Putamen (tissue), 1 donor: ENCODE results near the gene CUEDC2.

Source experiments
- DNase-seq: peaks from one replicate; pipeline ENCODE4 v3.0.0-alpha.2; 2016; ENCODE audit warnings: low spot score

CUEDC2 gene

DNA sequence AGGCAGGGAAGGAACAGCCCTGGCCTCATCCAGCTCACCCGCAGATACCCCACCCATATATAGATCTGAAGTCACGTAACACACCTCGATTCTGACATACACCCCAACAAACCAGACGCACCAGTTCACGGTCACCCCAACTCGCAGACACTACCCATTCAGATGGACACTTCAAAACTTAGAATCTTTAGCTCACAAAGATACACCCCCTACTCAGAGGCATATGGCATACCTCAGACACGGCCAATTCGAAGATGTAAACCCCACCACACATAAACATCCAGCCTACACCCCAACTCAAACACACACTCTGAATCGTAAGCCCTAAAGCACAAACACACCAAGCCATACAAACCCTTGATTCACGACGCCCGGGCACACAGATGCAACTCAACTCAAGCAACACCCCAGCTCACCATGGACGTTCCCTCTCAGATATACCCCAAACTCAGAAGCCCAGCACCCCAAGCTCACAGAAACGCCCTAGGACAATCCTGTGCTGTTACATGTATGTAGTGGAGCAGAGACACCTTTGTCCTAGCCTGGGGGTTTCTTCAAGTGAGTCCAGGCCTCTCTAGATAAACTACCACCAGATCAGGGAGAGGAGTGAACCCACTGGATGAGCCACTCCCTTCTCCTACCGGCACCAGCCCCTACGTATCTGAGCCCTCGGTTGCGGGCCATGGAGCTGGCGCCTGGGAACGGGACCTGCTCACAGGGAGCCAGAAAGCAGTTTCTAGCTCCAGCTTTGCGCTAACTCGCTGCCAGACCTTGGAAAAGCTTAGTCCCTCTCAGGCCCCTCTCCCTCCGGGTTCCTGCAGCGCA lies 22.6 kb downstream of the CUEDC2 start:
- DNase-seq = no peak

DNA sequence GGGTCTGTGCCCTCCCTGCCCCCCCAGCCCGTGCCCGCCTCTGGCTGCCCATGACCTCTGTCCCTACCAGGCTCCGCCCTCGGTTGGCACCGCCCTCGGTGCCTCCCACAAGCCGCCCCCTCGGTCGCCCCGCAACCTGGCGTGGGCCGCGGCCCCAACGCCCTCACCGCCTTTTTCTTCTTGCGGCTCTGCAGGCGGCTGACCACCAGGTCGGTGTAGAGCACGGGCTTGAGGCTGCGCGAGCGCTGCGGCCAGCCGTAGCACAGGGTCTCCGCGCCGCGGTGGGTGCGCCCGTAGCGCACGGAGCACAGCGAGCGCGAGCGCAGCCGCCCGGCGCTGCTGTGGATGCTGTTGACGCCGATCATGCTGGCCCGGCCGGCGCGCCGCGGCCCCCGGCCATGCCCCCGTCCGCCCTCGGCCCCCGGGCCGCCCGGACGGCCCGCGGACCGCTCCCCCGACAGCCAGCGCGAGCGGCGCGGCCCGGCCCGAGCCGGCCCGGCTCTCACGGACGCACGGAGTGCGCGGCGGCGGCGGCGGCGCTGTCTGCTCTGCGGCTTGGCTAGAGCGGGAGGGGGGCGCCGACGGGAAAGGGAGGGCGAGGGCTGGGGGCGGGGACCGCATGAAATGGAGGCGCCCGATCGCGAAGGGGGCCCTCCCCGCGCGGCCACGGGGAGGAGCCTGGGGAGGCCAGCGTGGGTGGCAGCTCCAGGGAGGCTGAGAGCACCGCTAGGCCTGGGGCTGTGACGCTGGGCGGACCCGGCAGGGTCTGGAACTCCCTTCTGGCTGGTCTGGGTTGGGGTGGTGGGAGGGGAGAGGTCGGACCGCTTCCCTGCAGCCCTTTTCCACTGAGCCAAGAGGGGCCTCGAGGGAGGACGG lies 23.4 kb downstream of the CUEDC2 start:
- peak; percentile 69 for DNase-seq

GRCh38 chr10:102408131-102408727 lies 24.1 kb downstream of the CUEDC2 start:
- DNase-seq = no peak

GRCh38 chr10:102407425-102408130 lies 24.8 kb downstream of the CUEDC2 start:
- no peak for DNase-seq

GRCh38 chr10:102406815-102407214 lies 25.6 kb downstream of the CUEDC2 start:
- no peak for DNase-seq

- DNase-seq = no peak
Observed at GRCh38 chr10:102405632-102406031, 26.7 kb downstream of the CUEDC2 start.

DNA sequence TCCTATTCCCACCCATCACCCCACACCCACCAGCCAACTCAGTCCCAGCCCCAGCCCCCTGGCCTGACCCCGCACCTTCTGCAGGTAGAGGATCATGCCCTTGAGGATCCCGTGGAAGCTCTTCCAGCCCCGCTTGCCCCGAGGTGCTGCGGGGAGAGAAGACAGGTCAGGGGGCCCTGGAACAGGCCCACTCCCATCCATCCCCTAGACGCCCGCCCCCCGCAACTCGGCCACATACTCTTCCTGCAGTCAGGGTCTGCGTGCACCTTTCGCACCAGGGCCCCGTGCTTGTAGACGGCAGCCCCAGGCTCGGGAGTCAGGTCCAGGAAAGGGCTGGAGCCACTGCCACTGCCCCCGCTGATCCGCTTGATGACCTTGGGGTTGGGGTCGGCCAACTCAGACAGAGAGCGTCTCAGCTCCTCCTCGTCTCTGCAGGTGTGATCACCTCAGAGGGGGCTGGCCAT lies 27.2 kb downstream of the CUEDC2 start:
- DNase-seq = no peak

DNA sequence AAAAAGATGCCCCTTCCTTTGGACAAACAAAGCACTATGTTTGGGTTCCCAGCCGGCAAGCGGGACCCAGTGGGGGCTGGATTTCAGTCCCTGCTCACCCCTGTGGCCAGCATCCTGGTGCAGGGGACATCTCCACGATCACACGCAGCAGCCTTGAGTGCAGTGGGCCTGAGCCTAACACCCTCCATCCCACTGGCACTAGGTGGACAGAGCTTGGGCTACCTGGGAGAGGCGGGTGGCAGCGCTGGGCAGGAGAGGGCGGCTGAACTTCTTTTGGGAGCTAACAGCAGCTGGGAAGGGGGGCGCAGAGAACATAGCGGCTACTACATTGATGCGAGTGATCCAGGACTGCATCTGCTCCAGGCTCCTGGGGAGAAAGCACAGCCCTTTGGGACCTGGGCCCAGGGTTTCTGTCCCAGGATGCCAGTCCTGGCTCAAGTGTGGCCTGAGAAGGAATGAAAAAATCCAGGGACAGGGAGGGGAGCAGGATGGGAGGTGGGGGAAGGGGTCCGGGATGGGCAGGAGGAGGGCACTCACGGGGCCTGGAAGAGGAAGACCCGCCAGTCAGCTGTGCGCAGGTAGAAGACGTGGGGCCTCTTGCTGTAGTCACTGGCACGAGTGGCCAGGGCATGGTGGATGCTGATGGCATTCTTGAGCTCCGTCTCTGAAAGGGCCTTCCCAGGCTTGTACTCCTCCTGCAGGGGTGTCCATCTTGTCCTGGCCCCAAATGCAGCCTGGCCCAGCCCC lies 27.8 kb downstream of the CUEDC2 start:
- no peak for DNase-seq

- DNase-seq = no peak
Observed at GRCh38 chr10:102403115-102403514, 29.3 kb downstream of the CUEDC2 start.

DNA sequence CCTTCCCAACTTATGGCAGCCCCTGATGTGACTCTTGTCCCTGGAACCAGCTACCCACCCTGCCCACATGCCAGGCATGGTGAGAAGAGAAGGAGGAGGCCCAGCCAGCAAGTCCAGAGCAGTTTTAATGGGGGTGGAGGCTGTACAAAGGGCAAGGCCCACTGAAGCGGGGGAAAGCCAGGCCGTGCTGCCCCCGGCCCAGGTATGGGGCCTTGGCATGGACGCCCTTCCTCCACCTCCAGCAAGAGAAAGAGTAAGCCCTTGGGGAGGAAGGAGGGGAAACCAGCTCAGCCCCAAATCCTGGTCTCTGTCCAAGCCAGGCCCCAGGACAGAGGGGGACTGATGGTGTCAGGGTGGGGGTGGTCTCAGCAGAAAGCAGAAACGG lies 29.9 kb downstream of the CUEDC2 start:
- no peak for DNase-seq

- no peak for DNase-seq
Observed at GRCh38 chr10:102401735-102402511, 30.5 kb downstream of the CUEDC2 start.

- no peak for DNase-seq
Observed at GRCh38 chr10:102401342-102401654, 31.1 kb downstream of the CUEDC2 start.

GRCh38 chr10:102400598-102401341 lies 31.6 kb downstream of the CUEDC2 start:
- DNase-seq = no peak

- DNase-seq = no peak
Observed at GRCh38 chr10:102400076-102400475, 32.3 kb downstream of the CUEDC2 start.

- peak; percentile 82 for DNase-seq
Observed at GRCh38 chr10:102399217-102400021, 33.0 kb downstream of the CUEDC2 start.

GRCh38 chr10:102398172-102399020 lies 34.0 kb downstream of the CUEDC2 start:
- DNase-seq = no peak

GRCh38 chr10:102397222-102398171 lies 34.9 kb downstream of the CUEDC2 start:
- DNase-seq = no peak
